OCI-LY3 (cell line): ENCODE results near the gene HTR2B.

Source experiments
- EZH2phosphoT487 ChIP-seq: fragments of 200-600 bp; shearing (Covaris generic); IDR thresholded peaks from 2 replicates; pipeline ENCODE4 v1.6.1; 2018; ENCODE audit warnings: antibody characterized with exemption, mixed run types, low read depth
- TF ChIP-seq, protein P1 (sequence below): fragments of 200-600, 300-600 bp; sonication (generic); IDR thresholded peaks from 2 replicates; pipeline ENCODE4 v1.5.1; 2014; ENCODE audit warnings: antibody characterized with exemption, low read length, low read depth

DNA sequence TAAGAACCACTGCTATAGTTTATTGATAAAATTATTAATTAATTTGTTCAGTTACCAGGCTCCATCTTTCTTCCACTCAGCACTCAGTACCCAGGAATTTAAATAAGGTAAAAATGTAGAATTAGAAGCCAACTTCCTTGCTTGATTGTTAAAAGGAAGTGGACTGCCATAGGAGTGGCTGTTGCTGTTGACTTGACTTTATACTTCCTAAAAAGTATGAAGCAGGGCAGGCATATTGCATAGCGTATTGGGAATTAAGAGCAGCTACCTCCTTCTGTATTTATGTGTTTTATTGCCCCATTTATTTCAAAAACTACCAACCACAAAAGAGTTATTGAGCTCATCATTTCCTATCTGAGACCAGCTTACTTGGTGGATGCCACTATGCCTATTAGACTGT lies 40.3 kb downstream of the HTR2B start:
- TF ChIP-seq, protein P1, sequence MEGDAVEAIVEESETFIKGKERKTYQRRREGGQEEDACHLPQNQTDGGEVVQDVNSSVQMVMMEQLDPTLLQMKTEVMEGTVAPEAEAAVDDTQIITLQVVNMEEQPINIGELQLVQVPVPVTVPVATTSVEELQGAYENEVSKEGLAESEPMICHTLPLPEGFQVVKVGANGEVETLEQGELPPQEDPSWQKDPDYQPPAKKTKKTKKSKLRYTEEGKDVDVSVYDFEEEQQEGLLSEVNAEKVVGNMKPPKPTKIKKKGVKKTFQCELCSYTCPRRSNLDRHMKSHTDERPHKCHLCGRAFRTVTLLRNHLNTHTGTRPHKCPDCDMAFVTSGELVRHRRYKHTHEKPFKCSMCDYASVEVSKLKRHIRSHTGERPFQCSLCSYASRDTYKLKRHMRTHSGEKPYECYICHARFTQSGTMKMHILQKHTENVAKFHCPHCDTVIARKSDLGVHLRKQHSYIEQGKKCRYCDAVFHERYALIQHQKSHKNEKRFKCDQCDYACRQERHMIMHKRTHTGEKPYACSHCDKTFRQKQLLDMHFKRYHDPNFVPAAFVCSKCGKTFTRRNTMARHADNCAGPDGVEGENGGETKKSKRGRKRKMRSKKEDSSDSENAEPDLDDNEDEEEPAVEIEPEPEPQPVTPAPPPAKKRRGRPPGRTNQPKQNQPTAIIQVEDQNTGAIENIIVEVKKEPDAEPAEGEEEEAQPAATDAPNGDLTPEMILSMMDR: no peak
- no peak for TF ChIP-seq EZH2phosphoT487
